Measurements from ENCODE around the gene SAMD4A. TPM values are rescaled to one million over a fixed set of nuclear protein-coding genes. Genes with fewer than 3 reads are reported as not detected.

The SAMD4A gene
- total RNA-seq, 1 donor from 2014 or later, result 30.6 TPM

- TF ChIP-seq CTCF (IDR thresholded peaks at IDR 0.05), result no peak
- ATAC-seq, result peak in 1 of 2 donors; percentile 0
- H3K4me3 ChIP-seq, result peak overlapping the region; percentile 79
Measured at GRCh38 chr14:54567224-54567638, 303 bp downstream of the SAMD4A start.

GRCh38 chr14:54567639-54568561, 972 bp downstream of the SAMD4A start:
- DNase-seq (peak; percentile 69), ATAC-seq (peak; percentile 6 to 13)
- intact Hi-C loops (cut with DNase I), result no loop called here
- H3K27me3 ChIP-seq (ENCODE audit: low read depth), result no peaks in the 10 kb centered on the region
- H3K36me3 ChIP-seq, result no peaks in the 10 kb centered on the region
- H3K4me3 ChIP-seq, result peak overlapping the region; percentile 79
- H3K4me1 ChIP-seq, result peaks cover 38% of the 10 kb centered on the region
- TF ChIP-seq CTCF (IDR thresholded peaks at IDR 0.05), result no peak
- H3K9me3 ChIP-seq, result peaks cover 5% of the 10 kb centered on the region
- peak overlapping the region; percentile 99 for H3K27ac ChIP-seq

More at GRCh38 chr14:54567224-54567638, 303 bp downstream of the SAMD4A start:
- Histone ChIP-seq H3K27ac (peak overlapping the region; percentile 99), H3K27me3 (ENCODE audit: low read depth) (no peaks in the 10 kb centered on the region), H3K4me1 (peaks cover 38% of the 10 kb centered on the region), H3K36me3 (no peaks in the 10 kb centered on the region), H3K9me3 (peaks cover 1% of the 10 kb centered on the region)
- intact Hi-C loops (cut with DNase I), result no loop called here
- DNase-seq, result no peak

- H3K27ac ChIP-seq, result no peak overlapping the region
- no peak for DNase-seq
- ATAC-seq, result no peak
- peaks cover 5% of the 10 kb centered on the region for H3K9me3 ChIP-seq
- H3K4me3 ChIP-seq, result peak overlapping the region; percentile 79
- H3K27me3 ChIP-seq (ENCODE audit: low read depth), result no peaks in the 10 kb centered on the region
- peaks cover 35% of the 10 kb centered on the region for H3K4me1 ChIP-seq
- no peaks in the 10 kb centered on the region for H3K36me3 ChIP-seq
- no peak for TF ChIP-seq CTCF (IDR thresholded peaks at IDR 0.05)
- intact Hi-C loops (cut with DNase I), result no loop called here
Measured at GRCh38 chr14:54568821-54569595, 2.1 kb downstream of the SAMD4A start.

- intact Hi-C loops (cut with DNase I), result no loop called here
- Histone ChIP-seq H3K4me1 (peaks cover 25% of the 10 kb centered on the region), H3K9me3 (peaks cover 5% of the 10 kb centered on the region), H3K27me3 (ENCODE audit: low read depth) (no peaks in the 10 kb centered on the region), H3K27ac (no peak overlapping the region), H3K4me3 (no peak overlapping the region), H3K36me3 (no peaks in the 10 kb centered on the region)
- no peak for DNase-seq
- no peak for TF ChIP-seq CTCF (IDR thresholded peaks at IDR 0.05)
- ATAC-seq, result no peak
Measured at GRCh38 chr14:54570047-54570446, 3.1 kb downstream of the SAMD4A start.

GRCh38 chr14:54570631-54571415, 3.9 kb downstream of the SAMD4A start:
- no peak overlapping the region for H3K4me3 ChIP-seq
- H3K4me1 ChIP-seq, result peaks cover 25% of the 10 kb centered on the region
- no peak for ATAC-seq
- H3K36me3 ChIP-seq, result no peaks in the 10 kb centered on the region
- no peak overlapping the region for H3K27ac ChIP-seq
- TF ChIP-seq CTCF (IDR thresholded peaks at IDR 0.05), result no peak
- no peak for DNase-seq
- H3K9me3 ChIP-seq, result peaks cover 5% of the 10 kb centered on the region
- intact Hi-C loops (cut with DNase I), result no loop called here
- H3K27me3 ChIP-seq (ENCODE audit: low read depth), result no peaks in the 10 kb centered on the region

All from lower lobe of right lung (tissue), 2 donors.